GM12864 (cell line): ENCODE data around the gene SAC3D1.

Experiments
- DNase-seq: peaks from one replicate; pipeline ENCODE4 v3.0.0-alpha.2; 2011; ENCODE audit warnings: low read depth
- H3K4me3 ChIP-seq: 2 replicates; pipeline ENCODE4 v1.5.1; 2011; ENCODE audit warnings: mild to moderate bottlenecking, low read depth, low read length, control low read depth
- TF ChIP-seq, protein P1 (sequence below): IDR thresholded peaks from 2 replicates; pipeline ENCODE4 v1.5.1; 2011; ENCODE audit warnings: low read depth, mild to moderate bottlenecking, moderate library complexity, low read length, control low read depth, inconsistent platforms; ENCODE audit errors: missing control alignments

The SAC3D1 gene

DNA sequence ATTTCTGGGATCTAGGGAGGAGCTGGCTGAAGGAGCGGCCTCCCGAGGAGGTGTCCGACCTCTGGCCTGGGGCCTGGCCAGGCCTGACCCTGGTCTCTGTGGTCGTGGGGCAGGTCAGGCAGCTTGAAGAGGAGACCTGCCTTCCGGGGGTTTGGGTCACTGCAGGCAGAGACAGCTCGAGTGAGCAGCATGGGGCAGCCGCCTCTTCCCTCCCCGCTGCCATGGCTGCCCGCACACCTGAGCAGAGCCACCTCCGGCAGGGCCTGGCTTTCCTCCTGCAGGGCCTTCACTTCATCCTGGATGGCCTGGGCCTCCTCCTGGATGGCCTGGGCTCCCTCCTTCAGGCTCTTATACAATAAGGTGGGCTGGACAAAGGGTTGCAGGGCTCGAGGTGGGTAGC is 25.3 kb downstream of the SAC3D1 start:
- no peak overlapping the region for H3K4me3 ChIP-seq
- no peak for DNase-seq
- TF ChIP-seq, protein P1, sequence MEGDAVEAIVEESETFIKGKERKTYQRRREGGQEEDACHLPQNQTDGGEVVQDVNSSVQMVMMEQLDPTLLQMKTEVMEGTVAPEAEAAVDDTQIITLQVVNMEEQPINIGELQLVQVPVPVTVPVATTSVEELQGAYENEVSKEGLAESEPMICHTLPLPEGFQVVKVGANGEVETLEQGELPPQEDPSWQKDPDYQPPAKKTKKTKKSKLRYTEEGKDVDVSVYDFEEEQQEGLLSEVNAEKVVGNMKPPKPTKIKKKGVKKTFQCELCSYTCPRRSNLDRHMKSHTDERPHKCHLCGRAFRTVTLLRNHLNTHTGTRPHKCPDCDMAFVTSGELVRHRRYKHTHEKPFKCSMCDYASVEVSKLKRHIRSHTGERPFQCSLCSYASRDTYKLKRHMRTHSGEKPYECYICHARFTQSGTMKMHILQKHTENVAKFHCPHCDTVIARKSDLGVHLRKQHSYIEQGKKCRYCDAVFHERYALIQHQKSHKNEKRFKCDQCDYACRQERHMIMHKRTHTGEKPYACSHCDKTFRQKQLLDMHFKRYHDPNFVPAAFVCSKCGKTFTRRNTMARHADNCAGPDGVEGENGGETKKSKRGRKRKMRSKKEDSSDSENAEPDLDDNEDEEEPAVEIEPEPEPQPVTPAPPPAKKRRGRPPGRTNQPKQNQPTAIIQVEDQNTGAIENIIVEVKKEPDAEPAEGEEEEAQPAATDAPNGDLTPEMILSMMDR = no peak

DNA sequence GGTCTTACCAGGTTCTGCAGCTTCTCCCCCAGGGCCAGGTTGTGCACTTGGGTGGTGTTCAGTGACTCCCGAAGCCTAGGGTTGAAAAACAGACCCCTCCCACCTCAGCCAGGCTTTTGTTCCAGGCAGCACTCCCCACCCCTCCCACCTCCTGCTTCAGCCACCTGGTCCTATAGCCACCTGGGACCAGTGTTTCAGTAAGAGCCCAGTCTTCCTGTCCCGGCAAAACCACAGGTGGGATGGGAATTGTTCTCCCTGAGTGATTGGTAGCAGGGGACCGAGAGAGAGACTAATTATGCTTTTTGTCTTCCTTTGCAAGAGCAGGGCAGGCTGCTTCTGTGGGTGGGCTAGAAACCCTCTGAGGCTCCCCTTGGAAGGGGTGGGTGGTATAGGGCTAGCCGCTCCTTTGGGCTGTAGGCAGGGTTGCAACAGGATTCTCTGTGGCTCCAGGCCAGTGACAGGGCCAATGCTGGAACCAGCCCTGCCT is 25.8 kb downstream of the SAC3D1 start:
- TF ChIP-seq, protein P1 = no peak
- DNase-seq = no peak
- no peak overlapping the region for H3K4me3 ChIP-seq

- TF ChIP-seq, protein P1 = no peak
- no peak for DNase-seq
- no peak overlapping the region for H3K4me3 ChIP-seq
Measured at GRCh38 chr11:65067446-65067845, 26.4 kb downstream of the SAC3D1 start.

- TF ChIP-seq, protein P1 = no peak
- DNase-seq = no peak
Measured at GRCh38 chr11:65069217-65069616, 28.2 kb downstream of the SAC3D1 start.

GRCh38 chr11:65071907-65072630 is 31.1 kb downstream of the SAC3D1 start:
- H3K4me3 ChIP-seq = no peak overlapping the region
- DNase-seq = no peak

More at GRCh38 chr11:65069217-65069616, 28.2 kb downstream of the SAC3D1 start:
- H3K4me3 ChIP-seq = no peak overlapping the region

GRCh38 chr11:65072631-65072966 is 31.6 kb downstream of the SAC3D1 start:
- no peak for DNase-seq
- no peak overlapping the region for H3K4me3 ChIP-seq
- TF ChIP-seq, protein P1 = no peak

More at GRCh38 chr11:65071907-65072630, 31.1 kb downstream of the SAC3D1 start:
- TF ChIP-seq, protein P1 = no peak

- DNase-seq = no peak
- no peak overlapping the region for H3K4me3 ChIP-seq
- TF ChIP-seq, protein P1 = no peak
Measured at GRCh38 chr11:65077451-65077850, 36.4 kb downstream of the SAC3D1 start.
